A673 (cell line): ENCODE measurements around the gene CFAP91.

Source experiments
- EZH2 ChIP-seq: fragments of 200-600 bp; sonication (generic); IDR thresholded peaks from 2 replicates; pipeline ENCODE4 v1.6.1; 2017; ENCODE audit warnings: borderline replicate concordance, low read depth, mild to moderate bottlenecking, mixed read lengths, antibody characterized with exemption, low read length; ENCODE audit not compliant: poor library complexity, severe bottlenecking
- TF ChIP-seq, protein P1 (sequence below): fragments of 300-800, 200-600 bp; sonication (generic); conservative IDR thresholded peaks from 2 replicates; pipeline ENCODE4 v1.5.1; 2017; ENCODE audit warnings: low read depth, mild to moderate bottlenecking, antibody characterized with exemption, low read length, moderate library complexity, mixed read lengths

DNA sequence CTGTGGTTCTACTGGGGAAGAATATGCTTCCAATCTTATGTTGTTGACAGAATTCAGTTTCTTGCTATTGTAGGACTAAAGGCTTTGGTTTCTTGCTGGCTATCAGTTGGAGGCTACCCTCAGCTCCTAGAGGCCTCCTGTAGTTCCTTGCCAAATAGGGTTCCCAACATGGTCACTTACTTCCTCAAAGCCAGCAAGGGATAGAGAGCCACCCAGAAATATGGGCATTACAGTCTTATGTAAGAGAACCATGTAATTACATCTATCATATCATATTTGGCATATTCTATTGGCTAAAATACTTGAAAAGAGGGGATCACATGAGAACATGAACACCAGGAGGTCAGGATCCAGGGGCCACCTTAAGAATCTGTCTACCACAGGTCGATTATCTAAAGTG is 19.4 kb upstream of the CFAP91 start:
- TF ChIP-seq, protein P1, sequence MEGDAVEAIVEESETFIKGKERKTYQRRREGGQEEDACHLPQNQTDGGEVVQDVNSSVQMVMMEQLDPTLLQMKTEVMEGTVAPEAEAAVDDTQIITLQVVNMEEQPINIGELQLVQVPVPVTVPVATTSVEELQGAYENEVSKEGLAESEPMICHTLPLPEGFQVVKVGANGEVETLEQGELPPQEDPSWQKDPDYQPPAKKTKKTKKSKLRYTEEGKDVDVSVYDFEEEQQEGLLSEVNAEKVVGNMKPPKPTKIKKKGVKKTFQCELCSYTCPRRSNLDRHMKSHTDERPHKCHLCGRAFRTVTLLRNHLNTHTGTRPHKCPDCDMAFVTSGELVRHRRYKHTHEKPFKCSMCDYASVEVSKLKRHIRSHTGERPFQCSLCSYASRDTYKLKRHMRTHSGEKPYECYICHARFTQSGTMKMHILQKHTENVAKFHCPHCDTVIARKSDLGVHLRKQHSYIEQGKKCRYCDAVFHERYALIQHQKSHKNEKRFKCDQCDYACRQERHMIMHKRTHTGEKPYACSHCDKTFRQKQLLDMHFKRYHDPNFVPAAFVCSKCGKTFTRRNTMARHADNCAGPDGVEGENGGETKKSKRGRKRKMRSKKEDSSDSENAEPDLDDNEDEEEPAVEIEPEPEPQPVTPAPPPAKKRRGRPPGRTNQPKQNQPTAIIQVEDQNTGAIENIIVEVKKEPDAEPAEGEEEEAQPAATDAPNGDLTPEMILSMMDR = no peak
- no peak for TF ChIP-seq EZH2
